OCI-LY3 (cell line): ENCODE measurements around the gene BPIFB2.
A peak's percentile ranks its signal among the peaks of the same experiment; 100 is the strongest.

Source experiments
- H2AFZ ChIP-seq: fragments of 200-600, 300-600 bp; shearing (Covaris generic); 2 replicates; pipeline ENCODE4 v1.6.0; 2014; ENCODE audit warnings: antibody characterized with exemption, low read depth, low read length
- H3K27ac ChIP-seq: fragments of 200-600, 300-600 bp; sonication (generic); 2 replicates; pipeline ENCODE4 v1.5.1; 2014; ENCODE audit warnings: mild to moderate bottlenecking, low read length, moderate library complexity, mixed read lengths
- H3K27me3 ChIP-seq: fragments of 200-600, 300-600 bp; sonication (generic); 2 replicates; pipeline ENCODE4 v1.6.1; 2014; ENCODE audit warnings: low read depth, low read length, mixed read lengths
- H3K36me3 ChIP-seq: fragments of 200-600, 300-600 bp; sonication (generic); replicated peaks from 2 replicates; pipeline ENCODE3; 2014; ENCODE audit warnings: low read depth, low read length, mixed read lengths
- H3K4me1 ChIP-seq: fragments of 300-600, 200-600 bp; sonication (generic); 2 replicates; pipeline ENCODE4 v1.6.1; 2014; ENCODE audit warnings: low read length, mixed read lengths
- H3K4me2 ChIP-seq: fragments of 200-600, 300-600 bp; sonication (generic); 2 replicates; pipeline ENCODE4 v1.6.1; 2014; ENCODE audit warnings: low read length, mixed read lengths
- H3K4me3 ChIP-seq: fragments of 300-600, 200-600 bp; sonication (generic); 2 replicates; pipeline ENCODE4 v1.5.1; 2014; ENCODE audit warnings: antibody characterized with exemption, mild to moderate bottlenecking, low read length, moderate library complexity
- H3K79me2 ChIP-seq: fragments of 300-600, 200-600 bp; shearing (Covaris generic); 2 replicates; pipeline ENCODE4 v1.6.1; 2014; ENCODE audit warnings: mild to moderate bottlenecking, low read length, mixed read lengths
- H3K9ac ChIP-seq: fragments of 300-600, 200-600 bp; shearing (Covaris generic); 2 replicates; pipeline ENCODE4 v1.6.0; 2014; ENCODE audit warnings: mild to moderate bottlenecking, low read length, moderate library complexity
- H3K9me3 ChIP-seq: fragments of 200-600, 300-600 bp; shearing (Covaris generic); 2 replicates; pipeline ENCODE4 v1.6.1; 2014; ENCODE audit warnings: low read length, mixed read lengths; ENCODE audit not compliant: insufficient read depth
- H4K20me1 ChIP-seq: fragments of 200-600, 300-600 bp; sonication (generic); 2 replicates; pipeline ENCODE4 v1.6.1; 2016; ENCODE audit warnings: low read length, mixed read lengths; ENCODE audit not compliant: insufficient read depth
- EZH2phosphoT487 ChIP-seq: fragments of 200-600 bp; shearing (Covaris generic); IDR thresholded peaks from 2 replicates; pipeline ENCODE4 v1.6.1; 2018; ENCODE audit warnings: antibody characterized with exemption, mixed run types, low read depth
- TF ChIP-seq, protein P1 (sequence below): fragments of 200-600, 300-600 bp; sonication (generic); IDR thresholded peaks from 2 replicates; pipeline ENCODE4 v1.5.1; 2014; ENCODE audit warnings: antibody characterized with exemption, low read length, low read depth

The BPIFB2 gene

DNA sequence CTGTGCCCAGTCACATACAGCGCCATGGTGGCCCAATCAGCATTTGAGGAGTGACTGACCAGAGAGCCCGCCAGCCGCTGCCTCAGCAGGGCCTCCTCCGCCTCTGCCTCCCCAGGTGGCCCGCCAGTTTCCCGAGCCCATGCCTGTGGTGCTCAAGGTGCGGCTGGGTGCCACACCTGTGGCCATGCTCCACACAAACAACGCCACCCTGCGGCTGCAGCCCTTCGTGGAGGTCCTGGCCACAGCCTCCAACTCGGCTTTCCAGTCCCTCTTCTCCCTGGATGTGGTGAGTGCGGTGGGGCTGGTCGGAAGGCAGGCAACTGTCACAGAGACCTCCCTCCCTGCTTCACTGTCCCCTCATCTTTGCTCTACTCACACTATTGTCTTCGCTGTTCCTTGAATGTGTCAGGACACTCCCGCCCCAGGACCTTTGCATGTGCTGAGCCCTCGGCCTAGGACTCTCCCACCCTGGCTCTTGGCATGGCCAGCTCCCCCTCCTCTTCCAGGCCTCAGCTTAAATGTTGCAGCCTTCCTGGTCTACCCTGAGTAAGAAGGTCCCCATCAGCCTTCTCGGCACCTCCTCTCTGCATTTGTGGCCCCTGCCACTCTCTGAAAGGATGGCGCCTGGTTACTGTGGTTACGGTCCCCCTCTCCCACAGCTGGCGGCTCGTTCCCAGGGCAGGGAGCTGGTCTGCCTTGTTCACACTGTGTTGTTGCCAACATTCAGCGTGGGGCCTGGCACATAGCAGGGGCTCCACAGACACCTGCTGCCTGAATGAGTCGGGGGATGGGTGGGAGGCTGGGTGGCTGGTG, 12.2 kb downstream of the BPIFB2 start:
- H2AFZ ChIP-seq: no peak overlapping the region
- H3K9me3 ChIP-seq: no peaks in the 10 kb centered on the region
- H3K9ac ChIP-seq: no peak overlapping the region
- no peak overlapping the region for H3K27ac ChIP-seq
- no peak overlapping the region for H3K4me2 ChIP-seq
- no peaks in the 10 kb centered on the region for H3K79me2 ChIP-seq
- H4K20me1 ChIP-seq: no peaks in the 10 kb centered on the region
- no peak overlapping the region for H3K4me3 ChIP-seq
- H3K36me3 ChIP-seq: no peaks in the 10 kb centered on the region
- peaks cover 19% of the 10 kb centered on the region for H3K27me3 ChIP-seq
- peaks cover 20% of the 10 kb centered on the region for H3K4me1 ChIP-seq
- TF ChIP-seq EZH2phosphoT487: no peak
- TF ChIP-seq, protein P1, sequence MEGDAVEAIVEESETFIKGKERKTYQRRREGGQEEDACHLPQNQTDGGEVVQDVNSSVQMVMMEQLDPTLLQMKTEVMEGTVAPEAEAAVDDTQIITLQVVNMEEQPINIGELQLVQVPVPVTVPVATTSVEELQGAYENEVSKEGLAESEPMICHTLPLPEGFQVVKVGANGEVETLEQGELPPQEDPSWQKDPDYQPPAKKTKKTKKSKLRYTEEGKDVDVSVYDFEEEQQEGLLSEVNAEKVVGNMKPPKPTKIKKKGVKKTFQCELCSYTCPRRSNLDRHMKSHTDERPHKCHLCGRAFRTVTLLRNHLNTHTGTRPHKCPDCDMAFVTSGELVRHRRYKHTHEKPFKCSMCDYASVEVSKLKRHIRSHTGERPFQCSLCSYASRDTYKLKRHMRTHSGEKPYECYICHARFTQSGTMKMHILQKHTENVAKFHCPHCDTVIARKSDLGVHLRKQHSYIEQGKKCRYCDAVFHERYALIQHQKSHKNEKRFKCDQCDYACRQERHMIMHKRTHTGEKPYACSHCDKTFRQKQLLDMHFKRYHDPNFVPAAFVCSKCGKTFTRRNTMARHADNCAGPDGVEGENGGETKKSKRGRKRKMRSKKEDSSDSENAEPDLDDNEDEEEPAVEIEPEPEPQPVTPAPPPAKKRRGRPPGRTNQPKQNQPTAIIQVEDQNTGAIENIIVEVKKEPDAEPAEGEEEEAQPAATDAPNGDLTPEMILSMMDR: no peak

DNA sequence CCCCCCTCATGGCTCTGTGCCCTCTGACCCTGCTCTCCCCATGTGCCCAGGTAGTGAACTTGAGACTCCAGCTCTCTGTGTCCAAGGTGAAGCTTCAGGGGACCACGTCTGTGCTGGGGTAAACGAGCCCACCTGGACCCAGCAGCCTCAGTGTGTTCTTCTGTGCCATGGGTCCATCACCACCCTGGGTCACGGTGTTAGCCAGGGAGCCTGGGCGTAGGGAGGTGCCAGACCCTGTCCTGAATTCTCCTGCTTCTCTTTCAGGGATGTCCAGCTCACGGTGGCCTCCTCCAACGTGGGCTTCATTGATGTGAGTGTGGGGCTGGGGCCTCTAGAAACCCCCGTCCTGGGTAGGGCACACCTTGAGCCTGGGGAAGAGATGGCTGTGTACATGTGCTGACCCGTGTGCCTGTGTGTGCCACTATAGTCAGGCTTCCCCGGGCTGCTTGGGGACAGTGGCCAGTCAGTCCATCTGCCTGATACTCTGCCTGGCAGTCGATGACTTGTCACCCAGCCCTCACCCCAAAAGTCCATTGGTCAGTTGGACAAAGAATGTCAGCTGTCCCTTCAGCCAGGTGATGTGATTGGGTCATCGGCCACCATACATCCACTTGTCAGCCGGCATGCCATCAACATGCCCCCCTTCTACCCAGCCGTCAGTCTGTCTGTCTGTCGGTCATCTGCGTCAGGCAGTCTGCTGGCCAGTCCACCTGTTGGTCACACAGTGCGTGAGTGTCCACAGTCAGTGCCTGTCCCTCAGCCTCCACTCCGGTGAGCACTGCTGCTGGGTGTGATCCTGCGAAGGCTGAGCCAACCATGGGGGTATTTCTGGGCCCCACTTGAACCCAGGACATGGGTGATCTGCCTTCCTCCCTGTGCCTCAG, 13.0 kb downstream of the BPIFB2 start:
- H3K4me2 ChIP-seq: no peak overlapping the region
- H4K20me1 ChIP-seq: no peaks in the 10 kb centered on the region

DNA sequence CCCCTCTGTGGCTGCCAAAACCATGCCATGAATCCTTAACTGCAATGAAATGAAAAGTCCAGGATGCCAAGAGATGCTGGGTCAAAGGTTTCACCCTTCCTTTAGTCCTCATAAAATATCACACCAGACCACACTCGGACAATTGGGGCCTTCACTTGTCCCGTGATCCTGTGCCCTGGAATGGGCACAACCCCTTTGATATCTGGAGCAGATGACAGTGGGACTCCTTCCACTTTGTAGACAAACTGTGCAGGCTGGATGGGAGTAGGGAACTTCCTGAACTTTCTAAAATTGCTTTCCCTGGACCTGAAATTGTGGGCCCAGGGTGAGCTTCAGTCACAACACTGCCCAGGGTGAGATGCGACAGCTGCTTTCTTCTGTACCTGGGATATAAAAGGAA, 14.4 kb downstream of the BPIFB2 start:
- Histone ChIP-seq H3K27me3 (peaks cover 22% of the 10 kb centered on the region; the same call in 1 of the 2 replicates), H3K79me2 (no peaks in the 10 kb centered on the region), H3K27ac (no peak overlapping the region), H3K4me1 (peaks cover 20% of the 10 kb centered on the region), H4K20me1 (no peaks in the 10 kb centered on the region), H3K4me2 (peak overlapping the region; percentile 9; the same call in 1 of the 2 replicates), H3K36me3 (no peaks in the 10 kb centered on the region), H3K4me3 (no peak overlapping the region), H3K9ac (no peak overlapping the region), H3K9me3 (no peaks in the 10 kb centered on the region), H2AFZ (no peak overlapping the region)
- TF ChIP-seq EZH2phosphoT487: no peak
- TF ChIP-seq, protein P1: no peak

More for the DNA sequence above, 13.0 kb downstream of the BPIFB2 start:
- H3K9me3 ChIP-seq: no peaks in the 10 kb centered on the region
- peaks cover 17% of the 10 kb centered on the region for H3K27me3 ChIP-seq
- H2AFZ ChIP-seq: no peak overlapping the region
- no peak overlapping the region for H3K9ac ChIP-seq
- no peaks in the 10 kb centered on the region for H3K36me3 ChIP-seq
- no peak overlapping the region for H3K27ac ChIP-seq
- H3K4me1 ChIP-seq: peaks cover 20% of the 10 kb centered on the region
- H3K4me3 ChIP-seq: no peak overlapping the region
- H3K79me2 ChIP-seq: no peaks in the 10 kb centered on the region
- TF ChIP-seq EZH2phosphoT487: no peak
- TF ChIP-seq, protein P1: no peak

DNA sequence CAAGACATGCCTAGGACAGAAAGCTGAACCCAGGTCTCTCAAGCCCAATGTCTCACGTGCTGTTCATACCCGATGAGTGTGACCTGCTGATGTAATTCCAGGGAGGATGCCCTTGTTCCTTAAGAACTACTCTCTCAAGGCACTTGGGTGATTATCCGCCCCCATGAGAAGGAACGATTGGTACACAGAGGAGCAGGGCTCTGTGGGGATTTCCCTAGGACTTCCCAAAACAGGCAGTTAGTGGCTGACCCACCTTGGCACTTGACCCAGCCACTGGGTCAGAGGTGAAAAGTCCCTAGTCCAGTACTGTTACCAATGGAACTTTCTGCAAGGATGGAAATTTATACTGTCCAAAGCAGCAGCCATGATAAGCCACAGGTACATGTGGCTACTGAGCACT, 14.8 kb downstream of the BPIFB2 start:
- peak overlapping the region; percentile 9; the same call in 1 of the 2 replicates for H3K4me2 ChIP-seq
- H3K27ac ChIP-seq: no peak overlapping the region
- H4K20me1 ChIP-seq: no peaks in the 10 kb centered on the region
- no peak overlapping the region for H3K4me3 ChIP-seq
- TF ChIP-seq, protein P1: no peak
- no peak for TF ChIP-seq EZH2phosphoT487
- H3K27me3 ChIP-seq: peaks cover 21% of the 10 kb centered on the region; the same call in 1 of the 2 replicates
- H3K9ac ChIP-seq: no peak overlapping the region
- no peaks in the 10 kb centered on the region for H3K9me3 ChIP-seq
- H3K79me2 ChIP-seq: no peaks in the 10 kb centered on the region
- H3K36me3 ChIP-seq: no peaks in the 10 kb centered on the region
- H3K4me1 ChIP-seq: peaks cover 20% of the 10 kb centered on the region
- no peak overlapping the region for H2AFZ ChIP-seq
